LNCaP clone FGC (cell line): ENCODE results near the gene ONECUT1.

Experiments
- DNase-seq: peaks from one replicate; pipeline ENCODE4 v3.0.0-alpha.2; 2011; ENCODE audit warnings: low read depth
- H3K4me3 ChIP-seq: 2 replicates; pipeline ENCODE4 v1.5.1; 2011; ENCODE audit warnings: mild to moderate bottlenecking, low read depth, low read length, control low read depth
- TF ChIP-seq, protein P1 (sequence below): IDR thresholded peaks from 2 replicates; pipeline ENCODE4 v1.5.1; 2012; ENCODE audit warnings: mild to moderate bottlenecking; ENCODE audit not compliant: control insufficient read depth, insufficient read depth; ENCODE audit errors: extremely low read depth

The ONECUT1 gene

DNA sequence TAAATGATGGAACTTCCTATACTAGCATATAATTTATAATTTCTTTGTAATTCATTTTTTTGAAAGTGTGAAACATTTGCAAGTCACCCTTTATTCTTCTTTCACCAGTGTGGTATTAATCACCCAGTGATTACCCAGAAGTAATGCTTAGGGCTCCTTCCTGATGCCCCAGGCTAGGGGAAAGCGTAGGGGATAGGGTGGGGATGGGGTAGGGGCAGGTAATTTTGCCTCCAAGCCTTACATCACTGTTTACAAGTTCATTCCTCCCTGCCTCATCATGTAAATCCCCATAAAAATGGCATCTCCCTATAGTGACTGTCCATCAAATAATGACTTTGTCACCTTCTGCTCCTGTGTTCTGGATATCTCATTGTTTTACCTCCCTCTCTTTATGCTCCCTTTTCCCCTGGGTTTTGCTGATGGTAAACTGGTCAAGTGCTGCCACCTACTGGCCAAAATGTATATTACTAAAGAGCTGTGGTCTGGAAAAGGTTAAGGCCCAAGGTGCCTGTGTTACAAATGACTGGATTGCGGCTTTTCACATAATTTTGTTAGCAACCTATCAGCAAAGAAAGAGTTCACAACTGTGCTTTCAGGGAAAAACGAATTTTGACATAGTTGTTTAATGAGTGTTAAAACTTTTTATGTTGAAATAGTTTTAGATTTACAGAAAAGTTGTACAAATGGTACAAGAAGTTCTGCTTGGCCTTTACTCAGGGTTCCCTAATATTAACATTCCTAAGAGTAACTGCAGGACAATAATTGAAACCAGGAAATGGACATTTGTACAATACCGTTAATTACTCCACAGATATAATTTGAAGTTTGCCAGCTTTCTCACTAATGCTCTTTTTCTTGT, 54.7 kb downstream of the ONECUT1 start:
- TF ChIP-seq, protein P1, sequence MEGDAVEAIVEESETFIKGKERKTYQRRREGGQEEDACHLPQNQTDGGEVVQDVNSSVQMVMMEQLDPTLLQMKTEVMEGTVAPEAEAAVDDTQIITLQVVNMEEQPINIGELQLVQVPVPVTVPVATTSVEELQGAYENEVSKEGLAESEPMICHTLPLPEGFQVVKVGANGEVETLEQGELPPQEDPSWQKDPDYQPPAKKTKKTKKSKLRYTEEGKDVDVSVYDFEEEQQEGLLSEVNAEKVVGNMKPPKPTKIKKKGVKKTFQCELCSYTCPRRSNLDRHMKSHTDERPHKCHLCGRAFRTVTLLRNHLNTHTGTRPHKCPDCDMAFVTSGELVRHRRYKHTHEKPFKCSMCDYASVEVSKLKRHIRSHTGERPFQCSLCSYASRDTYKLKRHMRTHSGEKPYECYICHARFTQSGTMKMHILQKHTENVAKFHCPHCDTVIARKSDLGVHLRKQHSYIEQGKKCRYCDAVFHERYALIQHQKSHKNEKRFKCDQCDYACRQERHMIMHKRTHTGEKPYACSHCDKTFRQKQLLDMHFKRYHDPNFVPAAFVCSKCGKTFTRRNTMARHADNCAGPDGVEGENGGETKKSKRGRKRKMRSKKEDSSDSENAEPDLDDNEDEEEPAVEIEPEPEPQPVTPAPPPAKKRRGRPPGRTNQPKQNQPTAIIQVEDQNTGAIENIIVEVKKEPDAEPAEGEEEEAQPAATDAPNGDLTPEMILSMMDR: peak; percentile 72
- peak; percentile 69 for DNase-seq
- no peak overlapping the region for H3K4me3 ChIP-seq

- H3K4me3 ChIP-seq: no peak overlapping the region
- TF ChIP-seq, protein P1: no peak
- no peak for DNase-seq
These were observed 55.8 kb downstream of the ONECUT1 start for GRCh38 chr15:52734329-52734728.

- H3K4me3 ChIP-seq: no peak overlapping the region
- DNase-seq: no peak
- TF ChIP-seq, protein P1: no peak
These were observed 56.4 kb downstream of the ONECUT1 start for GRCh38 chr15:52733696-52734255.

DNA sequence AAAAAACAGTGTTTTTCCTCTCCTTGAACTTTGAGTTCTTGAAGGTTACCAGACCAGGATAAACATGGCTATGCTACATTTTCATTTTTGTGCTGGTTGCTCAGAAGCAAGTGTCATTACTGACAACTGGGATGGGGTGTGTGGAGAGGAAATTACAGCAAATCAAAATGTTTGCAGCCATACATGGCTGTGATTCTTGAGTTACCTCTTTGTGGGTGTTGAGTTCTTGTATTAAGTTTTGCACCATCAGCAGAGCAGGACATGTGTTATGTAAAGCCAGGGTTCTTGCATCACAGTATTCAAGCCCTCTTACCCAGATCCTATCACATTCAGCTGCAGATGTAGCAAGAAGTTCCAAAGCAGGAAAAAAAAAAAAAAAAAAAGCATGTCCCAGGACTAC, 57.0 kb downstream of the ONECUT1 start:
- no peak for DNase-seq
- TF ChIP-seq, protein P1: no peak

GRCh38 chr15:52732551-52732950, 57.6 kb downstream of the ONECUT1 start:
- DNase-seq: no peak
- TF ChIP-seq, protein P1: no peak
- no peak overlapping the region for H3K4me3 ChIP-seq

More for the DNA sequence above, 57.0 kb downstream of the ONECUT1 start:
- H3K4me3 ChIP-seq: no peak overlapping the region

DNA sequence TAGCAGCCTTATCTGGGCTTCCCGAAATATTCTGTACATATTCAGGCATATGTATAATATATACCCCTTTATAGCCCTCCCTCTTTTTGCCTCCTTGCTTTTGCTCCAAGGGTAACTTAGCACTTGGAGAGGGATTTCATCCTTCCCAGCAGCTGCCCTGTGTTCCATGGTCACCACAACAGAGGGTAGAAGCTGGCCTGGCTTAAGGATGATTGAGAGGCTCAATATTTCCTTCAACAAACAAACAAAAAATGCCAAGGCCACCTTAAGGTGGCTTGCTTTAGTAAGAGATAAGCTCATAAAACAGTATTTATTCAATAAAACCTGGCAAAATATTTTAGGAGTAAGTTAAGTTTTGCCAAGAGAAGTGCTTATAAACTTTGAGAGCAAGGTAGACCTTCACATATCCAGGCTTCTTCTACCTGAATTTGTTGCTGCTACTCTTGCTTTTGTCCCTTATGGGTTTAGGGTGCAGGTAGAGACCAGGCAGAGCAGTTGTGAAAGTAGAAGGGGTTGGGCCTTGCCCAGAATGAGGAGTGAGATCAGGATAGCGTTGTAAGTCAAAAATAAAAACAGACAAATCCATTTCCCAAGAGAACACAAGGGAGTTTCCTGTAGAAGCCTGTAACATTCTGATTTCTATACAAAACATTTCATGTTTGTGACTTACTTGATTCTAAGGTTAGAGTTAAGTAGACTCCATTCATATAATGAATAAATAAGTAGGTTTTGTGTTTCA, 58.2 kb downstream of the ONECUT1 start:
- no peak for DNase-seq
- H3K4me3 ChIP-seq: no peak overlapping the region
- TF ChIP-seq, protein P1: no peak
